HepG2 (cell line): ENCODE data around the gene TNP1. TPM values are rescaled to one million over a fixed set of nuclear protein-coding genes. Genes with fewer than 3 reads are reported as not detected.

ENCODE experiments used
- ATAC-seq: fragments of 200-7000 bp; cut with Tn5 transposase; 3 replicates; pipeline ENCODE4 v1.9.1; 2020; ENCODE audit warnings: mild to moderate bottlenecking, moderate library complexity
- BruUV-seq: library from RNA; stranded (reverse); fragments of 400-500 nt; replicated peaks from 2 replicates; lab custom pipeline; 2021; lab: Mats Ljungman, UMichigan
- CTCF ChIA-PET: fragments of 300-600 bp; formaldehyde crosslinking; extraction: SDS; loops from one replicate; lab custom pipeline; 2021; ENCODE audit warnings: low total read pairs, inconsistent platforms, low intra/inter-chr PET ratio; lab: Yijun Ruan, JAX
- POLR2A ChIA-PET: fragments of 350-600 bp; sonication (Branson Sonifier 250); formaldehyde crosslinking; loops from one replicate; lab custom pipeline; 2020; ENCODE audit warnings: antibody characterized with exemption, inconsistent platforms; lab: Yijun Ruan, JAX
- DNase-seq: peaks from one replicate; pipeline ENCODE4 v3.0.0-alpha.2; 2015; ENCODE audit warnings: low spot score
- FAIRE-seq: peaks from 3 replicates; lab custom pipeline; 2011; peaks lifted over from hg19 to GRCh38; lab: Jason Lieb, UNC
- H2AFZ ChIP-seq: one replicate; pipeline ENCODE4 v1.6.1; 2011; ENCODE audit warnings: low read length, inconsistent platforms
- H3K27ac ChIP-seq: fragments of 300-600 bp; 3 replicates; pipeline ENCODE4 v1.8.0; 2011; ENCODE audit warnings: mixed run types, mild to moderate bottlenecking, mixed read lengths, low read length, inconsistent platforms; ENCODE audit not compliant: insufficient read depth; ENCODE audit errors: extremely low read length
- H3K27me3 ChIP-seq, 2 experiments: fragments of 200-600 bp in 1 of 2; 2 replicates in 1 of 2; 3 replicates in 1 of 2; pipeline versions ENCODE4 v1.6.0 to v1.8.0; 2011; ENCODE audit warnings: low read length in 2 of 2, mild to moderate bottlenecking in 2 of 2, moderate library complexity in 2 of 2, inconsistent platforms in 1 of 2; ENCODE audit not compliant: insufficient read depth in 2 of 2, control insufficient read depth in 1 of 2
- H3K36me3 ChIP-seq, 2 experiments: fragments of 200-600 bp in 1 of 2; replicated peaks in 1 of 2; 2 replicates in 1 of 2; 3 replicates in 1 of 2; pipeline versions ENCODE4 v1.5.1 to v1.8.0; 2011; ENCODE audit warnings: low read length in 2 of 2, inconsistent platforms in 1 of 2; ENCODE audit not compliant: insufficient read depth in 2 of 2, control insufficient read depth in 1 of 2
- H3K4me1 ChIP-seq: 2 replicates; pipeline ENCODE4 v1.5.1; 2012; ENCODE audit warnings: low read length, inconsistent platforms; ENCODE audit not compliant: insufficient read depth
- H3K4me2 ChIP-seq: 2 replicates; pipeline ENCODE4 v1.6.0; 2011; ENCODE audit warnings: low read depth, low read length, inconsistent platforms
- H3K4me3 ChIP-seq, 3 experiments: fragments of 200-600 bp in 1 of 3; sonication (generic), shearing (Covaris generic) in 1 of 3; replicated peaks in 1 of 3; 2 replicates each; pipeline ENCODE4 v1.5.1; 2011 to 2016; ENCODE audit warnings: low read length in 3 of 3, inconsistent platforms in 2 of 3, low read depth in 2 of 3, mild to moderate bottlenecking in 2 of 3, control low read depth in 1 of 3, mixed read lengths in 1 of 3; ENCODE audit not compliant: insufficient read depth in 1 of 3
- H3K79me2 ChIP-seq: one replicate; pipeline ENCODE4 v1.6.1; 2011; ENCODE audit warnings: low read length, inconsistent platforms; ENCODE audit not compliant: insufficient read depth
- H3K9ac ChIP-seq: 2 replicates; pipeline ENCODE4 v1.6.0; 2011; ENCODE audit warnings: mild to moderate bottlenecking, low read depth, low read length, inconsistent platforms; ENCODE audit not compliant: insufficient read depth
- H3K9me3 ChIP-seq: 2 replicates; pipeline ENCODE4 v1.5.1; 2012; ENCODE audit warnings: mild to moderate bottlenecking, low read length
- H4K20me1 ChIP-seq: 2 replicates; pipeline ENCODE4 v1.6.0; 2011; ENCODE audit warnings: inconsistent platforms, mild to moderate bottlenecking, low read length, moderate library complexity; ENCODE audit not compliant: insufficient read depth
- AGO2 ChIP-seq: fragments of 200-400 bp; formaldehyde crosslinking; optimal IDR thresholded peaks from 2 replicates; pipeline ENCODE3; 2017; ENCODE audit warnings: mild to moderate bottlenecking, low read depth, low read length, moderate library complexity
- ARNT ChIP-seq: fragments of 450-650 bp; IDR thresholded peaks from 2 replicates; pipeline ENCODE4 v1.6.1; 2017
- CBX1 ChIP-seq: IDR thresholded peaks from one replicate; pipeline ENCODE4 v1.6.1; 2016; ENCODE audit warnings: antibody characterized with exemption, low read depth
- FOXK1 ChIP-seq: sonication (generic); formaldehyde crosslinking; IDR thresholded peaks from 2 replicates; pipeline ENCODE4 v1.4.0; 2020; ENCODE audit warnings: low read depth, missing genetic modification reagents, borderline replicate concordance
- KLF12 ChIP-seq: sonication (generic); formaldehyde crosslinking; IDR thresholded peaks from 2 replicates; pipeline ENCODE4 v1.4.0; 2020; ENCODE audit warnings: missing genetic modification reagents, borderline replicate concordance
- NR2F6 ChIP-seq, 2 experiments: IDR thresholded peaks; 2 replicates each; pipeline ENCODE4 v1.6.1; 2016; ENCODE audit warnings: antibody characterized with exemption in 1 of 2, mild to moderate bottlenecking in 1 of 2
- RARA ChIP-seq: IDR thresholded peaks from 2 replicates; pipeline ENCODE4 v1.6.1; 2016; ENCODE audit warnings: missing genetic modification reagents, missing compliant biosample characterization
- ZNF749 ChIP-seq: sonication (generic); formaldehyde crosslinking; IDR thresholded peaks from 2 replicates; pipeline ENCODE4 v1.8.0; 2022; ENCODE audit warnings: mild to moderate bottlenecking, missing genetic modification reagents, moderate library complexity, borderline replicate concordance
- WGBS: methylation state at CpG from one replicate; pipeline ENCODE4 v1.1.6; 2017; ENCODE audit warnings: low lambda C conversion rate; 5-methylcytosine and 5-hydroxymethylcytosine counted together
- in situ Hi-C: cut with HindIII; loops from 2 replicates; pipeline ENCODE4 v1.10.0; 2017; ENCODE audit warnings: low pct_unique_long_range_greater_than_20kb; ENCODE audit not compliant: extremely low pct_ligation_motif_present
- intact Hi-C: fragments of 100-400 bp; cut with micrococcal nuclease; formaldehyde crosslinking; loops from one replicate; pipeline ENCODE4 v1.10.0; 2022; ENCODE audit not compliant: unreplicated experiment
- polyA plus RNA-seq, 8 experiments: library from polyadenylated mRNA; depleted of rRNA in 3 of 8; stranded (reverse) in 7 of 8; unstranded in 1 of 8; fragments of >200 nt; fragmentation: Illumina TruSeq in 4 of 8; extraction: Trizol in 4 of 8; gene quantifications; 2 replicates each; pipeline versions ENCODE4 v1.2.1 to v1.2.3, GENCODE V29; 2011 to 2016; ENCODE audit warnings: low read depth in 4 of 8, missing spikeins in 1 of 8, mixed read lengths in 1 of 8; ENCODE audit not compliant: insufficient read depth in 1 of 8
- total RNA-seq, 5 experiments: library from RNA; depleted of rRNA; stranded (reverse); fragments of >200 nt; fragmentation: Illumina TruSeq; extraction: Trizol; gene quantifications; 2 replicates each; pipeline ENCODE4 v1.2.3, GENCODE V29; 2016; ENCODE audit warnings: low read depth in 1 of 5
- TF ChIP-seq, protein P1 (sequence below): sonication (generic); formaldehyde crosslinking; IDR thresholded peaks from 2 replicates; pipeline ENCODE4; 2020; ENCODE audit warnings: missing genetic modification reagents, mild to moderate bottlenecking, borderline replicate concordance
- TF ChIP-seq, protein P2 (sequence below): sonication (generic); IDR thresholded peaks from 2 replicates; pipeline ENCODE4 v1.6.1; 2016; ENCODE audit warnings: low read depth, borderline replicate concordance
- TF ChIP-seq, protein P3 (sequence below): sonication (generic); formaldehyde crosslinking; IDR thresholded peaks from 2 replicates; pipeline ENCODE4 v1.5.1; 2020; ENCODE audit warnings: missing genetic modification reagents, mild to moderate bottlenecking, borderline replicate concordance
- TF ChIP-seq, protein P4 (sequence below): sonication (generic); formaldehyde crosslinking; IDR thresholded peaks from 2 replicates; pipeline ENCODE4 v1.8.0; 2022; ENCODE audit warnings: missing genetic modification reagents, mild to moderate bottlenecking, moderate library complexity, borderline replicate concordance

Gene TNP1
- total and polyA plus RNA-seq, 2 of the 13 experiments (the other 11 are each of a cell fraction or from before 2014, with no cell fraction given) = not detected

DNA sequence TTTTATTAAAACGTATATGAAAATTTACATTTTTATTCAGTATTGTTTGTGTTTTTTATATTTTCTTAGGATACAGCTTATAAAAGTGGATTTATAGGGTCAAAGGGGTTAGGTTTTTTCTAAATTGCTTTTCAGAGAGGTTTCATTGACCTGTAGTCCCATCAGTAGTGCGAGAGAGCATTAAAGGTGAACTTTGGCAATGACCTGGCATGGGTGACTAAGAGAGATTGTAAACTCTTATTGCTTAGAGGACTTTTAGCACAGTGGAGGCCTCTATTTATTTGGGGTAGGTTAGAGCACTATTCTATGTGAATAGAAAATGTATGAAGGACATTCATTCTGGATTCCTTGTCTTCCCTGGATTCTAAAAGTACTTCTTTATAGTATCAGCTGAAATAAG is 16.0 kb upstream of the TNP1 start (continued):
- TF ChIP-seq, protein P1, sequence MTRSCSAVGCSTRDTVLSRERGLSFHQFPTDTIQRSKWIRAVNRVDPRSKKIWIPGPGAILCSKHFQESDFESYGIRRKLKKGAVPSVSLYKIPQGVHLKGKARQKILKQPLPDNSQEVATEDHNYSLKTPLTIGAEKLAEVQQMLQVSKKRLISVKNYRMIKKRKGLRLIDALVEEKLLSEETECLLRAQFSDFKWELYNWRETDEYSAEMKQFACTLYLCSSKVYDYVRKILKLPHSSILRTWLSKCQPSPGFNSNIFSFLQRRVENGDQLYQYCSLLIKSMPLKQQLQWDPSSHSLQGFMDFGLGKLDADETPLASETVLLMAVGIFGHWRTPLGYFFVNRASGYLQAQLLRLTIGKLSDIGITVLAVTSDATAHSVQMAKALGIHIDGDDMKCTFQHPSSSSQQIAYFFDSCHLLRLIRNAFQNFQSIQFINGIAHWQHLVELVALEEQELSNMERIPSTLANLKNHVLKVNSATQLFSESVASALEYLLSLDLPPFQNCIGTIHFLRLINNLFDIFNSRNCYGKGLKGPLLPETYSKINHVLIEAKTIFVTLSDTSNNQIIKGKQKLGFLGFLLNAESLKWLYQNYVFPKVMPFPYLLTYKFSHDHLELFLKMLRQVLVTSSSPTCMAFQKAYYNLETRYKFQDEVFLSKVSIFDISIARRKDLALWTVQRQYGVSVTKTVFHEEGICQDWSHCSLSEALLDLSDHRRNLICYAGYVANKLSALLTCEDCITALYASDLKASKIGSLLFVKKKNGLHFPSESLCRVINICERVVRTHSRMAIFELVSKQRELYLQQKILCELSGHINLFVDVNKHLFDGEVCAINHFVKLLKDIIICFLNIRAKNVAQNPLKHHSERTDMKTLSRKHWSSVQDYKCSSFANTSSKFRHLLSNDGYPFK = no peak
- TF ChIP-seq NR2F6 (IDR thresholded peaks at IDR 0.05) (peak; percentile 49; the same call in 1 of the 2 replicates), NR2F6 (CRISPR knock-in tag; IDR thresholded peaks at IDR 0.05) (no peak), RARA (peak; percentile 14; the same call in 1 of the 2 replicates), ARNT (no peak)
- TF ChIP-seq, all 625 proteins: peak for 3

DNA sequence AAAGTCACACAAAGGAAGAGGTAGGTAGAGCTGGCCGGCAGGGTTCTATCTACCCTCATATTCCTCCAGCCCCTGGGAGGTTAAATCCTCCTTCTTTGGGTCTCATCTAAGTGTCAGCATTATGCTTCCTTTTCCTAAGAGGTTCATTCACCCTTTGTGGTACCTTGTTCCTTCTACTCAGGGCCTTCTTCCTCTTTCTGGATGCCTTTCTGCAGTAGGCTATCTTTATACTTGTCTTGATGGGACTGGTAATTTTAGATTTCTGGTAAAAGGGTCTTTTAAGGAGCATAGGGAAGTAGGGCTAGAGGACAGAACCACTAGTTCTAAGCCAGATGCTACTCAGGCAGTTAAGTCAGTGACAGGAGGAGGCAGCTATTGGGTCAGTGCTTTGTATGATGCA is 13.7 kb upstream of the TNP1 start:
- H4K20me1 ChIP-seq = no peaks in the 10 kb centered on the region
- 82% methylated on average over 1 of the region's 1 CpG for WGBS
- in situ Hi-C loops = no loop called here

More for the DNA sequence above, 13.7 kb upstream of the TNP1 start:
- FAIRE-seq (no peak), DNase-seq (no peak), ATAC-seq (no peak)
- CTCF ChIA-PET = no interaction called here
- no TSS peak for BruUV-seq
- Histone ChIP-seq H3K9ac (no peak overlapping the region), H3K27me3 (no peaks in the 10 kb centered on the region), H3K9me3 (no peaks in the 10 kb centered on the region), H3K4me2 (no peak overlapping the region), H3K4me3 (no peak overlapping the region), H3K4me1 (peaks cover 34% of the 10 kb centered on the region), H3K27ac (no peak overlapping the region), H3K79me2 (no peaks in the 10 kb centered on the region), H3K36me3 (no peaks in the 10 kb centered on the region)
- intact Hi-C loops = no loop called here
- POLR2A ChIA-PET = no interaction called here
- TF ChIP-seq FOXK1 (CRISPR knock-in tag) (no peak), KLF12 (no peak), ZNF749 (no peak), AGO2 (no peak), CBX1 (no peak)
- TF ChIP-seq, protein P2, sequence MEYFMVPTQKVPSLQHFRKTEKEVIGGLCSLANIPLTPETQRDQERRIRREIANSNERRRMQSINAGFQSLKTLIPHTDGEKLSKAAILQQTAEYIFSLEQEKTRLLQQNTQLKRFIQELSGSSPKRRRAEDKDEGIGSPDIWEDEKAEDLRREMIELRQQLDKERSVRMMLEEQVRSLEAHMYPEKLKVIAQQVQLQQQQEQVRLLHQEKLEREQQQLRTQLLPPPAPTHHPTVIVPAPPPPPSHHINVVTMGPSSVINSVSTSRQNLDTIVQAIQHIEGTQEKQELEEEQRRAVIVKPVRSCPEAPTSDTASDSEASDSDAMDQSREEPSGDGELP = no peak
- TF ChIP-seq, protein P3, sequence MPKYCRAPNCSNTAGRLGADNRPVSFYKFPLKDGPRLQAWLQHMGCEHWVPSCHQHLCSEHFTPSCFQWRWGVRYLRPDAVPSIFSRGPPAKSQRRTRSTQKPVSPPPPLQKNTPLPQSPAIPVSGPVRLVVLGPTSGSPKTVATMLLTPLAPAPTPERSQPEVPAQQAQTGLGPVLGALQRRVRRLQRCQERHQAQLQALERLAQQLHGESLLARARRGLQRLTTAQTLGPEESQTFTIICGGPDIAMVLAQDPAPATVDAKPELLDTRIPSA (CRISPR knock-in tag) = no peak
- TF ChIP-seq, protein P4, sequence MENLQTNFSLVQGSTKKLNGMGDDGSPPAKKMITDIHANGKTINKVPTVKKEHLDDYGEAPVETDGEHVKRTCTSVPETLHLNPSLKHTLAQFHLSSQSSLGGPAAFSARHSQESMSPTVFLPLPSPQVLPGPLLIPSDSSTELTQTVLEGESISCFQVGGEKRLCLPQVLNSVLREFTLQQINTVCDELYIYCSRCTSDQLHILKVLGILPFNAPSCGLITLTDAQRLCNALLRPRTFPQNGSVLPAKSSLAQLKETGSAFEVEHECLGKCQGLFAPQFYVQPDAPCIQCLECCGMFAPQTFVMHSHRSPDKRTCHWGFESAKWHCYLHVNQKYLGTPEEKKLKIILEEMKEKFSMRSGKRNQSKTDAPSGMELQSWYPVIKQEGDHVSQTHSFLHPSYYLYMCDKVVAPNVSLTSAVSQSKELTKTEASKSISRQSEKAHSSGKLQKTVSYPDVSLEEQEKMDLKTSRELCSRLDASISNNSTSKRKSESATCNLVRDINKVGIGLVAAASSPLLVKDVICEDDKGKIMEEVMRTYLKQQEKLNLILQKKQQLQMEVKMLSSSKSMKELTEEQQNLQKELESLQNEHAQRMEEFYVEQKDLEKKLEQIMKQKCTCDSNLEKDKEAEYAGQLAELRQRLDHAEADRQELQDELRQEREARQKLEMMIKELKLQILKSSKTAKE (CRISPR knock-in tag) = no peak
- TF ChIP-seq, all 625 proteins: peak for 0
- no peak overlapping the region for H2AFZ ChIP-seq
